ENCODE measurements around the gene TRAPPC12.

DNA sequence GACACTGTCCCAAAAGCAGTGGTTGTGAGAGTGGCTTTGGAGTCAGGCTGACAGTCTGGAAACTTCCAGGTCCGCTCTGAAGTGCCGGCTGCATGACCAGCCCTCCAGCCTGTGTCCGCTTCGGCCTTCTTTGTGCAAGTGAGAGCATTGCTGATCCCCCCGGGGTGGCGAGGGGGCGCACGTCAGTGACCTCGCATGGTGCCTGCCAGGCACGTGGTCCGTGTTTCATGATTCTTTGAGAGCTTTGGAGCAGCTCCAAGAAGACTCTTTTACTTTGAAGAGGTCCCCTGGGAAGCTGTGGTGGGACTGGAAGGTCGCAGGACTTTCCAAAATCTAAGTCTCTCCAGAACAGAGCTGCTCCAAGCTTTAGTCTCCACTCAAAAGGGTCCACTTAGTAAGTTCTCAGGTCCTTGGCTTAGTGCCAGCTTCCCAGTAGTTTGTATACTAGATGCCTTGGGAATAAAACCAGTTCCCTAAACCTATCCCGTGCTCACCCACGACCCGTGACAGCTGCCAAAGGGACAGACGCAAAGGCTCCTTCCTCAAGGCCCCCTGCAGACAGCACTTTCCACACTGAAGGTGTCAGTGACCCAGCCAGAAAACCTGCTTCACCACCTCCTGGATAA is 71.0 kb downstream of the TRAPPC12 start:
- TF ChIP-seq, protein P1, sequence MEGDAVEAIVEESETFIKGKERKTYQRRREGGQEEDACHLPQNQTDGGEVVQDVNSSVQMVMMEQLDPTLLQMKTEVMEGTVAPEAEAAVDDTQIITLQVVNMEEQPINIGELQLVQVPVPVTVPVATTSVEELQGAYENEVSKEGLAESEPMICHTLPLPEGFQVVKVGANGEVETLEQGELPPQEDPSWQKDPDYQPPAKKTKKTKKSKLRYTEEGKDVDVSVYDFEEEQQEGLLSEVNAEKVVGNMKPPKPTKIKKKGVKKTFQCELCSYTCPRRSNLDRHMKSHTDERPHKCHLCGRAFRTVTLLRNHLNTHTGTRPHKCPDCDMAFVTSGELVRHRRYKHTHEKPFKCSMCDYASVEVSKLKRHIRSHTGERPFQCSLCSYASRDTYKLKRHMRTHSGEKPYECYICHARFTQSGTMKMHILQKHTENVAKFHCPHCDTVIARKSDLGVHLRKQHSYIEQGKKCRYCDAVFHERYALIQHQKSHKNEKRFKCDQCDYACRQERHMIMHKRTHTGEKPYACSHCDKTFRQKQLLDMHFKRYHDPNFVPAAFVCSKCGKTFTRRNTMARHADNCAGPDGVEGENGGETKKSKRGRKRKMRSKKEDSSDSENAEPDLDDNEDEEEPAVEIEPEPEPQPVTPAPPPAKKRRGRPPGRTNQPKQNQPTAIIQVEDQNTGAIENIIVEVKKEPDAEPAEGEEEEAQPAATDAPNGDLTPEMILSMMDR (IDR thresholded peaks at IDR 0.05): no peak
- peak in 1 of 2 donors; percentile 12 for TF ChIP-seq POLR2A (IDR thresholded peaks at IDR 0.05)

Data from thyroid gland (tissue), 4 donors.